GM12878 (cell line): ENCODE data around the gene SPACA5. TPM values are rescaled to one million over a fixed set of nuclear protein-coding genes. Genes with fewer than 3 reads are reported as not detected.

ENCODE experiments used
- BCL3 ChIP-seq: IDR thresholded peaks from 2 replicates; pipeline ENCODE4 v1.6.1; 2011; ENCODE audit warnings: borderline replicate concordance, low read depth, mild to moderate bottlenecking, moderate library complexity, low read length; ENCODE audit not compliant: insufficient read depth, poor library complexity, severe bottlenecking
- GABPA ChIP-seq: IDR thresholded peaks from 2 replicates; pipeline ENCODE4 v1.6.1; 2014; ENCODE audit warnings: antibody characterized with exemption, low read depth, mild to moderate bottlenecking, inconsistent platforms
- HSF1 ChIP-seq: fragments of 150-350 bp; IDR thresholded peaks from 2 replicates; pipeline ENCODE4 v1.6.1; 2014; ENCODE audit warnings: mild to moderate bottlenecking, low read depth, low read length
- NFIC ChIP-seq: IDR thresholded peaks from 2 replicates; pipeline ENCODE4 v1.6.1; 2012; ENCODE audit warnings: low read depth, mild to moderate bottlenecking, inconsistent platforms, low read length, moderate library complexity
- PKNOX1 ChIP-seq: fragments of 450-650 bp; IDR thresholded peaks from 2 replicates; pipeline ENCODE4 v1.6.1; 2016; ENCODE audit warnings: mild to moderate bottlenecking
- RAD21 ChIP-seq: IDR thresholded peaks from 2 replicates; pipeline ENCODE4 v1.6.1; 2011; ENCODE audit warnings: mild to moderate bottlenecking, low read depth, low read length, moderate library complexity; ENCODE audit not compliant: insufficient read depth
- RAD51 ChIP-seq: fragments of 450-650 bp; IDR thresholded peaks from 2 replicates; pipeline ENCODE4 v1.6.1; 2016; ENCODE audit warnings: moderate library complexity, mild to moderate bottlenecking, inconsistent platforms
- RBBP5 ChIP-seq: fragments of 200-600 bp; sonication (generic); conservative IDR thresholded peaks from 2 replicates; pipeline ENCODE4 v1.6.1; 2016
- SPI1 ChIP-seq: IDR thresholded peaks from 2 replicates; pipeline ENCODE4 v1.6.1; 2011; ENCODE audit warnings: low read depth, mild to moderate bottlenecking, low read length, moderate library complexity, borderline replicate concordance; ENCODE audit not compliant: insufficient read depth
- TAF1 ChIP-seq: IDR thresholded peaks from 2 replicates; pipeline ENCODE4 v1.6.1; 2011; ENCODE audit warnings: mild to moderate bottlenecking, low read depth, low read length, borderline replicate concordance
- ZNF217 ChIP-seq: fragments of 450-650 bp; IDR thresholded peaks from 2 replicates; pipeline ENCODE4 v1.6.1; 2017; ENCODE audit warnings: antibody characterized with exemption, mild to moderate bottlenecking
- polyA plus RNA-seq, 11 experiments: library from polyadenylated mRNA; depleted of rRNA in 4 of 11; unstranded in 6 of 11; stranded (reverse) in 5 of 11; fragments of >200 nt; fragmentation: Nextera tagmentation in 4 of 11; fragmentation: Illumina TruSeq in 1 of 11; extraction: Ambion mirVana in 4 of 11; extraction: Trizol in 1 of 11; gene quantifications; 1 replicate in 1 of 11; 2 replicates in 10 of 11; pipeline versions ENCODE4 v1.2.1 to v1.2.3, GENCODE V29; 2011 to 2016; ENCODE audit warnings: inconsistent platforms in 2 of 11, missing spikeins in 2 of 11, low read depth in 1 of 11
- total RNA-seq, 4 experiments: library from RNA; depleted of rRNA in 3 of 4; stranded (reverse); fragments of >200 nt in 3 of 4; fragmentation: Illumina TruSeq in 1 of 4; extraction: Trizol in 1 of 4; gene quantifications; 2 replicates each; pipeline versions ENCODE4 v1.2.1 to v1.2.3, GENCODE V29; 2013 to 2021
- TF ChIP-seq, protein P1 (sequence below): fragments of 450-650 bp; IDR thresholded peaks from 2 replicates; pipeline ENCODE4 v1.6.1; 2017; ENCODE audit warnings: mild to moderate bottlenecking, moderate library complexity
- TF ChIP-seq, protein P2 (sequence below): IDR thresholded peaks from 2 replicates; pipeline ENCODE4 v1.6.1; 2012; ENCODE audit warnings: improper control_type of control experiment, low read depth, low read length; ENCODE audit not compliant: insufficient replicate concordance

Gene SPACA5
- total and polyA plus RNA-seq, 10 of the 15 experiments (the other 5 are each of a cell fraction or from before 2014, with no cell fraction given) = 0.18 to 0.97 (median 0.25) TPM; not detected in 4

- no peak for TF ChIP-seq HSF1
- TF ChIP-seq RBBP5 = no peak
- no peak for TF ChIP-seq NFIC
- TF ChIP-seq, protein P1, sequence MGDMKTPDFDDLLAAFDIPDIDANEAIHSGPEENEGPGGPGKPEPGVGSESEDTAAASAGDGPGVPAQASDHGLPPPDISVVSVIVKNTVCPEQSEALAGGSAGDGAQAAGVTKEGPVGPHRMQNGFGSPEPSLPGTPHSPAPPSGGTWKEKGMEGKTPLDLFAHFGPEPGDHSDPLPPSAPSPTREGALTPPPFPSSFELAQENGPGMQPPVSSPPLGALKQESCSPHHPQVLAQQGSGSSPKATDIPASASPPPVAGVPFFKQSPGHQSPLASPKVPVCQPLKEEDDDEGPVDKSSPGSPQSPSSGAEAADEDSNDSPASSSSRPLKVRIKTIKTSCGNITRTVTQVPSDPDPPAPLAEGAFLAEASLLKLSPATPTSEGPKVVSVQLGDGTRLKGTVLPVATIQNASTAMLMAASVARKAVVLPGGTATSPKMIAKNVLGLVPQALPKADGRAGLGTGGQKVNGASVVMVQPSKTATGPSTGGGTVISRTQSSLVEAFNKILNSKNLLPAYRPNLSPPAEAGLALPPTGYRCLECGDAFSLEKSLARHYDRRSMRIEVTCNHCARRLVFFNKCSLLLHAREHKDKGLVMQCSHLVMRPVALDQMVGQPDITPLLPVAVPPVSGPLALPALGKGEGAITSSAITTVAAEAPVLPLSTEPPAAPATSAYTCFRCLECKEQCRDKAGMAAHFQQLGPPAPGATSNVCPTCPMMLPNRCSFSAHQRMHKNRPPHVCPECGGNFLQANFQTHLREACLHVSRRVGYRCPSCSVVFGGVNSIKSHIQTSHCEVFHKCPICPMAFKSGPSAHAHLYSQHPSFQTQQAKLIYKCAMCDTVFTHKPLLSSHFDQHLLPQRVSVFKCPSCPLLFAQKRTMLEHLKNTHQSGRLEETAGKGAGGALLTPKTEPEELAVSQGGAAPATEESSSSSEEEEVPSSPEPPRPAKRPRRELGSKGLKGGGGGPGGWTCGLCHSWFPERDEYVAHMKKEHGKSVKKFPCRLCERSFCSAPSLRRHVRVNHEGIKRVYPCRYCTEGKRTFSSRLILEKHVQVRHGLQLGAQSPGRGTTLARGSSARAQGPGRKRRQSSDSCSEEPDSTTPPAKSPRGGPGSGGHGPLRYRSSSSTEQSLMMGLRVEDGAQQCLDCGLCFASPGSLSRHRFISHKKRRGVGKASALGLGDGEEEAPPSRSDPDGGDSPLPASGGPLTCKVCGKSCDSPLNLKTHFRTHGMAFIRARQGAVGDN = no peak; the same call in 1 of the 2 replicates
- TF ChIP-seq, protein P2, sequence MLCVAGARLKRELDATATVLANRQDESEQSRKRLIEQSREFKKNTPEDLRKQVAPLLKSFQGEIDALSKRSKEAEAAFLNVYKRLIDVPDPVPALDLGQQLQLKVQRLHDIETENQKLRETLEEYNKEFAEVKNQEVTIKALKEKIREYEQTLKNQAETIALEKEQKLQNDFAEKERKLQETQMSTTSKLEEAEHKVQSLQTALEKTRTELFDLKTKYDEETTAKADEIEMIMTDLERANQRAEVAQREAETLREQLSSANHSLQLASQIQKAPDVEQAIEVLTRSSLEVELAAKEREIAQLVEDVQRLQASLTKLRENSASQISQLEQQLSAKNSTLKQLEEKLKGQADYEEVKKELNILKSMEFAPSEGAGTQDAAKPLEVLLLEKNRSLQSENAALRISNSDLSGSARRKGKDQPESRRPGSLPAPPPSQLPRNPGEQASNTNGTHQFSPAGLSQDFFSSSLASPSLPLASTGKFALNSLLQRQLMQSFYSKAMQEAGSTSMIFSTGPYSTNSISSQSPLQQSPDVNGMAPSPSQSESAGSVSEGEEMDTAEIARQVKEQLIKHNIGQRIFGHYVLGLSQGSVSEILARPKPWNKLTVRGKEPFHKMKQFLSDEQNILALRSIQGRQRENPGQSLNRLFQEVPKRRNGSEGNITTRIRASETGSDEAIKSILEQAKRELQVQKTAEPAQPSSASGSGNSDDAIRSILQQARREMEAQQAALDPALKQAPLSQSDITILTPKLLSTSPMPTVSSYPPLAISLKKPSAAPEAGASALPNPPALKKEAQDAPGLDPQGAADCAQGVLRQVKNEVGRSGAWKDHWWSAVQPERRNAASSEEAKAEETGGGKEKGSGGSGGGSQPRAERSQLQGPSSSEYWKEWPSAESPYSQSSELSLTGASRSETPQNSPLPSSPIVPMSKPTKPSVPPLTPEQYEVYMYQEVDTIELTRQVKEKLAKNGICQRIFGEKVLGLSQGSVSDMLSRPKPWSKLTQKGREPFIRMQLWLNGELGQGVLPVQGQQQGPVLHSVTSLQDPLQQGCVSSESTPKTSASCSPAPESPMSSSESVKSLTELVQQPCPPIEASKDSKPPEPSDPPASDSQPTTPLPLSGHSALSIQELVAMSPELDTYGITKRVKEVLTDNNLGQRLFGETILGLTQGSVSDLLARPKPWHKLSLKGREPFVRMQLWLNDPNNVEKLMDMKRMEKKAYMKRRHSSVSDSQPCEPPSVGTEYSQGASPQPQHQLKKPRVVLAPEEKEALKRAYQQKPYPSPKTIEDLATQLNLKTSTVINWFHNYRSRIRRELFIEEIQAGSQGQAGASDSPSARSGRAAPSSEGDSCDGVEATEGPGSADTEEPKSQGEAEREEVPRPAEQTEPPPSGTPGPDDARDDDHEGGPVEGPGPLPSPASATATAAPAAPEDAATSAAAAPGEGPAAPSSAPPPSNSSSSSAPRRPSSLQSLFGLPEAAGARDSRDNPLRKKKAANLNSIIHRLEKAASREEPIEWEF = no peak
- no peak for TF ChIP-seq RAD21
- TF ChIP-seq TAF1 = peak; percentile 86
- no peak for TF ChIP-seq BCL3
- TF ChIP-seq RAD51 = no peak
- no peak for TF ChIP-seq GABPA
- no peak; the same call in 1 of the 2 replicates for TF ChIP-seq PKNOX1
- TF ChIP-seq SPI1 = peak; percentile 80
- no peak for TF ChIP-seq ZNF217
Observed at GRCh38 chrX:48003758-48004457, 2.9 kb upstream of the SPACA5 start, which contains the start of gene ZNF182 (continued).
